HepG2 (cell line): ENCODE results near the gene NT5DC1. TPM values are rescaled to one million over a fixed set of nuclear protein-coding genes. Genes with fewer than 3 reads are reported as not detected.

ENCODE experiments used
- ASH2L ChIP-seq: fragments of 300-600, 200-600 bp; sonication (generic); IDR thresholded peaks from 2 replicates; pipeline ENCODE4 v1.7.0; 2017; ENCODE audit warnings: low read depth, mild to moderate bottlenecking, moderate library complexity, mixed read lengths, low read length; ENCODE audit not compliant: insufficient read length
- ATAD3A ChIP-seq: sonication (generic); formaldehyde crosslinking; IDR thresholded peaks from 2 replicates; pipeline ENCODE4 v1.4.0; 2020; ENCODE audit warnings: missing genetic modification reagents
- CSRNP2 ChIP-seq: sonication (generic); formaldehyde crosslinking; conservative IDR thresholded peaks from 2 replicates; pipeline ENCODE4 v1.8.0; 2022; ENCODE audit warnings: low read depth, missing genetic modification reagents
- FOXP1 ChIP-seq, 2 experiments: fragments of 450-650 bp in 1 of 2; IDR thresholded peaks; 2 replicates each; pipeline ENCODE4 v1.6.1; 2017 to 2018; ENCODE audit warnings: antibody characterized with exemption in 1 of 2
- HNRNPH1 ChIP-seq: fragments of 200-400 bp; formaldehyde crosslinking; optimal IDR thresholded peaks from 2 replicates; pipeline ENCODE3; 2017; ENCODE audit warnings: mild to moderate bottlenecking, low read depth, low read length
- JUND ChIP-seq: sonication (generic); formaldehyde crosslinking; IDR thresholded peaks from 2 replicates; pipeline ENCODE4 v1.8.0; 2022; ENCODE audit warnings: mild to moderate bottlenecking, missing genetic modification reagents
- MEF2D ChIP-seq: sonication (generic); formaldehyde crosslinking; IDR thresholded peaks from 2 replicates; pipeline ENCODE4 v1.5.1; 2020; ENCODE audit warnings: mild to moderate bottlenecking, missing genetic modification reagents
- MTF2 ChIP-seq: sonication (generic); formaldehyde crosslinking; IDR thresholded peaks from 2 replicates; pipeline ENCODE4 v1.5.0; 2020; ENCODE audit warnings: missing genetic modification reagents, borderline replicate concordance
- POLR2AphosphoS5 ChIP-seq: IDR thresholded peaks from 2 replicates; pipeline ENCODE4 v1.6.1; 2012; ENCODE audit warnings: low read depth, low read length
- PRPF4 ChIP-seq: fragments of 200-400 bp; formaldehyde crosslinking; IDR thresholded peaks from 2 replicates; pipeline ENCODE4 v1.6.1; 2016; ENCODE audit warnings: low read length, low read depth; ENCODE audit not compliant: poor library complexity, severe bottlenecking
- TRIM24 ChIP-seq: sonication (generic); formaldehyde crosslinking; IDR thresholded peaks from 2 replicates; pipeline ENCODE4 v1.8.0; 2022; ENCODE audit warnings: mild to moderate bottlenecking, missing genetic modification reagents
- YEATS2 ChIP-seq: sonication (generic); formaldehyde crosslinking; IDR thresholded peaks from 2 replicates; pipeline ENCODE4 v1.4.0; 2020; ENCODE audit warnings: missing genetic modification reagents, borderline replicate concordance
- ZNF335 ChIP-seq: sonication (generic); formaldehyde crosslinking; IDR thresholded peaks from 2 replicates; pipeline ENCODE4 v1.4.0; 2020; ENCODE audit warnings: missing genetic modification reagents
- ZNF510 ChIP-seq: sonication (generic); formaldehyde crosslinking; IDR thresholded peaks from 2 replicates; pipeline ENCODE4 v1.4.0; 2020; ENCODE audit warnings: low read depth, mild to moderate bottlenecking, missing genetic modification reagents
- ZNF562 ChIP-seq: sonication (generic); formaldehyde crosslinking; IDR thresholded peaks from 2 replicates; pipeline ENCODE4 v1.8.0; 2022; ENCODE audit warnings: missing genetic modification reagents, borderline replicate concordance
- ZNF672 ChIP-seq: sonication (generic); formaldehyde crosslinking; IDR thresholded peaks from 2 replicates; pipeline ENCODE4 v1.8.1; 2022; ENCODE audit warnings: missing genetic modification reagents
- ZNF678 ChIP-seq: sonication (generic); formaldehyde crosslinking; IDR thresholded peaks from 2 replicates; pipeline ENCODE4 v1.4.0; 2020; ENCODE audit warnings: mild to moderate bottlenecking, missing genetic modification reagents
- ZNF724P ChIP-seq: sonication (generic); formaldehyde crosslinking; IDR thresholded peaks from 2 replicates; pipeline ENCODE4 v1.8.0; 2022; ENCODE audit warnings: missing genetic modification reagents, borderline replicate concordance
- ZNF749 ChIP-seq: sonication (generic); formaldehyde crosslinking; IDR thresholded peaks from 2 replicates; pipeline ENCODE4 v1.8.0; 2022; ENCODE audit warnings: mild to moderate bottlenecking, missing genetic modification reagents, moderate library complexity, borderline replicate concordance
- ZNF775 ChIP-seq: sonication (generic); formaldehyde crosslinking; IDR thresholded peaks from 2 replicates; pipeline ENCODE4 v1.4.0; 2020; ENCODE audit warnings: missing genetic modification reagents, mild to moderate bottlenecking, moderate library complexity, borderline replicate concordance
- ZNF879 ChIP-seq: sonication (generic); formaldehyde crosslinking; IDR thresholded peaks from 2 replicates; pipeline ENCODE4 v1.8.1; 2023; ENCODE audit warnings: missing genetic modification reagents
- polyA plus RNA-seq, 8 experiments: library from polyadenylated mRNA; depleted of rRNA in 3 of 8; stranded (reverse) in 7 of 8; unstranded in 1 of 8; fragments of >200 nt; fragmentation: Illumina TruSeq in 4 of 8; extraction: Trizol in 4 of 8; gene quantifications; 2 replicates each; pipeline versions ENCODE4 v1.2.1 to v1.2.3, GENCODE V29; 2011 to 2016; ENCODE audit warnings: low read depth in 4 of 8, missing spikeins in 1 of 8, mixed read lengths in 1 of 8; ENCODE audit not compliant: insufficient read depth in 1 of 8
- total RNA-seq, 5 experiments: library from RNA; depleted of rRNA; stranded (reverse); fragments of >200 nt; fragmentation: Illumina TruSeq; extraction: Trizol; gene quantifications; 2 replicates each; pipeline ENCODE4 v1.2.3, GENCODE V29; 2016; ENCODE audit warnings: low read depth in 1 of 5
- TF ChIP-seq, protein P1 (sequence below): sonication (generic); formaldehyde crosslinking; IDR thresholded peaks from 2 replicates; pipeline ENCODE4 v1.8.1; 2023; ENCODE audit warnings: missing genetic modification reagents, inconsistent platforms, borderline replicate concordance
- TF ChIP-seq, protein P2 (sequence below): sonication (generic); formaldehyde crosslinking; IDR thresholded peaks from 2 replicates; pipeline ENCODE4 v1.9.0; 2022; ENCODE audit warnings: low read depth, missing genetic modification reagents
- TF ChIP-seq, protein P3 (sequence below): sonication (generic); formaldehyde crosslinking; IDR thresholded peaks from 2 replicates; pipeline ENCODE4 v1.8.0; 2022; ENCODE audit warnings: missing genetic modification reagents, mild to moderate bottlenecking, moderate library complexity, borderline replicate concordance

The NT5DC1 gene
- total and polyA plus RNA-seq, 2 of the 13 experiments (the other 11 are each of a cell fraction or from before 2014, with no cell fraction given) = 27.0 to 56.1 TPM

- TF ChIP-seq, protein P1, sequence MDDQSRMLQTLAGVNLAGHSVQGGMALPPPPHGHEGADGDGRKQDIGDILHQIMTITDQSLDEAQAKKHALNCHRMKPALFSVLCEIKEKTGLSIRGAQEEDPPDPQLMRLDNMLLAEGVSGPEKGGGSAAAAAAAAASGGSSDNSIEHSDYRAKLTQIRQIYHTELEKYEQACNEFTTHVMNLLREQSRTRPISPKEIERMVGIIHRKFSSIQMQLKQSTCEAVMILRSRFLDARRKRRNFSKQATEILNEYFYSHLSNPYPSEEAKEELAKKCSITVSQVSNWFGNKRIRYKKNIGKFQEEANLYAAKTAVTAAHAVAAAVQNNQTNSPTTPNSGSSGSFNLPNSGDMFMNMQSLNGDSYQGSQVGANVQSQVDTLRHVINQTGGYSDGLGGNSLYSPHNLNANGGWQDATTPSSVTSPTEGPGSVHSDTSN = no peak
- no peak for TF ChIP-seq ZNF879 (CRISPR knock-in tag)
- TF ChIP-seq, protein P2, sequence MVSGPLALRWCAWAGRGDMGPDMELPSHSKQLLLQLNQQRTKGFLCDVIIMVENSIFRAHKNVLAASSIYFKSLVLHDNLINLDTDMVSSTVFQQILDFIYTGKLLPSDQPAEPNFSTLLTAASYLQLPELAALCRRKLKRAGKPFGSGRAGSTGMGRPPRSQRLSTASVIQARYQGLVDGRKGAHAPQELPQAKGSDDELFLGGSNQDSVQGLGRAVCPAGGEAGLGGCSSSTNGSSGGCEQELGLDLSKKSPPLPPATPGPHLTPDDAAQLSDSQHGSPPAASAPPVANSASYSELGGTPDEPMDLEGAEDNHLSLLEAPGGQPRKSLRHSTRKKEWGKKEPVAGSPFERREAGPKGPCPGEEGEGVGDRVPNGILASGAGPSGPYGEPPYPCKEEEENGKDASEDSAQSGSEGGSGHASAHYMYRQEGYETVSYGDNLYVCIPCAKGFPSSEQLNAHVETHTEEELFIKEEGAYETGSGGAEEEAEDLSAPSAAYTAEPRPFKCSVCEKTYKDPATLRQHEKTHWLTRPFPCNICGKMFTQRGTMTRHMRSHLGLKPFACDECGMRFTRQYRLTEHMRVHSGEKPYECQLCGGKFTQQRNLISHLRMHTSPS (CRISPR knock-in tag) = no peak
- TF ChIP-seq FOXP1 (IDR thresholded peaks at IDR 0.05) = no peak
- TF ChIP-seq FOXP1 (CRISPR knock-in tag; IDR thresholded peaks at IDR 0.05) = peak; percentile 49
- no peak for TF ChIP-seq ZNF749 (CRISPR knock-in tag)
- no peak for TF ChIP-seq ZNF775 (CRISPR knock-in tag)
- TF ChIP-seq HNRNPH1 = no peak
- no peak for TF ChIP-seq ZNF510 (CRISPR knock-in tag)
- TF ChIP-seq ZNF335 (CRISPR knock-in tag) = peak; percentile 57; the same call in 1 of the 2 replicates
- no peak for TF ChIP-seq MEF2D (CRISPR knock-in tag)
- no peak for TF ChIP-seq PRPF4
- TF ChIP-seq, protein P3, sequence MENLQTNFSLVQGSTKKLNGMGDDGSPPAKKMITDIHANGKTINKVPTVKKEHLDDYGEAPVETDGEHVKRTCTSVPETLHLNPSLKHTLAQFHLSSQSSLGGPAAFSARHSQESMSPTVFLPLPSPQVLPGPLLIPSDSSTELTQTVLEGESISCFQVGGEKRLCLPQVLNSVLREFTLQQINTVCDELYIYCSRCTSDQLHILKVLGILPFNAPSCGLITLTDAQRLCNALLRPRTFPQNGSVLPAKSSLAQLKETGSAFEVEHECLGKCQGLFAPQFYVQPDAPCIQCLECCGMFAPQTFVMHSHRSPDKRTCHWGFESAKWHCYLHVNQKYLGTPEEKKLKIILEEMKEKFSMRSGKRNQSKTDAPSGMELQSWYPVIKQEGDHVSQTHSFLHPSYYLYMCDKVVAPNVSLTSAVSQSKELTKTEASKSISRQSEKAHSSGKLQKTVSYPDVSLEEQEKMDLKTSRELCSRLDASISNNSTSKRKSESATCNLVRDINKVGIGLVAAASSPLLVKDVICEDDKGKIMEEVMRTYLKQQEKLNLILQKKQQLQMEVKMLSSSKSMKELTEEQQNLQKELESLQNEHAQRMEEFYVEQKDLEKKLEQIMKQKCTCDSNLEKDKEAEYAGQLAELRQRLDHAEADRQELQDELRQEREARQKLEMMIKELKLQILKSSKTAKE (CRISPR knock-in tag) = no peak
- no peak for TF ChIP-seq TRIM24 (CRISPR knock-in tag)
- TF ChIP-seq ZNF672 = no peak
- peak; percentile 77 for TF ChIP-seq ASH2L
- peak; percentile 90 for TF ChIP-seq POLR2AphosphoS5
- TF ChIP-seq ATAD3A (CRISPR knock-in tag) = no peak
- TF ChIP-seq ZNF562 (CRISPR knock-in tag) = no peak
- no peak for TF ChIP-seq ZNF678 (CRISPR knock-in tag)
- 0 out of 2 replicates have a peak, but pooled peaks have one; percentile 26 for TF ChIP-seq YEATS2 (CRISPR knock-in tag)
- no peak for TF ChIP-seq JUND (CRISPR knock-in tag)
- no peak for TF ChIP-seq CSRNP2 (CRISPR knock-in tag)
- no peak for TF ChIP-seq ZNF724P
- TF ChIP-seq MTF2 = no peak
Observed at GRCh38 chr6:116060572-116061283, 39.9 kb upstream of the NT5DC1 start, which contains the start of gene FRK (continued).
